SK-N-SH (cell line): ENCODE data around the gene SOX13.

Experiments used
- CTCF ChIP-seq: fragments of 200-600 bp; sonication (generic); IDR thresholded peaks from 2 replicates; pipeline ENCODE4 v1.6.1; 2017; ENCODE audit warnings: antibody characterized with exemption, mild to moderate bottlenecking, moderate library complexity
- RFX5 ChIP-seq: IDR thresholded peaks from 2 replicates; pipeline ENCODE4 v1.6.1; 2012; ENCODE audit warnings: mild to moderate bottlenecking, improper control_type of control experiment, low read length

- TF ChIP-seq CTCF = no peak
- no peak for TF ChIP-seq RFX5
These were observed 9.0 kb downstream of the SOX13 start for GRCh38 chr1:204081791-204082513.
